ENCODE results near the gene BMP15. TPM values are rescaled to one million over a fixed set of nuclear protein-coding genes. Genes with fewer than 3 reads are reported as not detected.

Gene BMP15
- total RNA-seq, 4 donors from 2014 or later, result not detected

DNA sequence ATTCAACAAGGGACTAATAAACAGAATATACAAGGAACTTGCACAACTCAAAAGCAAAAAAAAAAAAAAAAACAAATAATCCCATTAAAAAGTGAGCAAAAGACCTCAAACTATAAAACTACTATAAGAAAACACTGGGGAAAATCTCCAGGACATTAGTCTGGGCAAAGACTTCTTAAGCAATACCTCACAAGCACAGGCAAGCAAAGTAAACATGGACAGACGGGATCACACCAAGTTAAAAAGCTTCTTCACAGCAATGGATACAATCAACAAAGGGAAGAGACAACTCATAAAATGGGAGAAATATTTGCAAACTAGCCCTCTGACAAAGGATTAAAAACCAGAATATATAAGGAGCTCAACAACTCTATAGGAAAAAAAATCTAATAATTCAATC, 17.1 kb upstream of the BMP15 start:
- DNase-seq (ENCODE audit: low spot score in 2 of 2), result no peak
- Histone ChIP-seq H3K9me3 (no peaks in the 10 kb centered on the region), H3K36me3 (no peaks in the 10 kb centered on the region), H3K27ac (no peak overlapping the region), H3K27me3 (no peaks in the 10 kb centered on the region), H3K4me3 (no peak overlapping the region), H3K4me1 (no peaks in the 10 kb centered on the region)
- 0% methylated on average over 1 of the region's 1 CpG for WGBS
- no peak for TF ChIP-seq EP300 (IDR thresholded peaks at IDR 0.05)
- no peak for TF ChIP-seq POLR2AphosphoS5 (IDR thresholded peaks at IDR 0.05)
- TF ChIP-seq CTCF (IDR thresholded peaks at IDR 0.05), result no peak
- TF ChIP-seq POLR2A (IDR thresholded peaks at IDR 0.05), result no peak

GRCh38 chrX:50905334-50905733, 5.2 kb upstream of the BMP15 start:
- 88% methylated on average over 17 of the region's 17 CpGs for WGBS
- H3K4me3 ChIP-seq, result no peak overlapping the region

GRCh38 chrX:50913520-50913919, 3.0 kb downstream of the BMP15 start:
- no peaks in the 10 kb centered on the region for H3K36me3 ChIP-seq
- no peaks in the 10 kb centered on the region for H3K27me3 ChIP-seq
- no peaks in the 10 kb centered on the region for H3K9me3 ChIP-seq
- H3K27ac ChIP-seq, result no peak overlapping the region
- no peaks in the 10 kb centered on the region for H3K4me1 ChIP-seq
- DNase-seq (ENCODE audit: low spot score in 2 of 2), result no peak
- TF ChIP-seq CTCF (IDR thresholded peaks at IDR 0.05) (no peak), POLR2A (IDR thresholded peaks at IDR 0.05) (no peak)
- H3K4me3 ChIP-seq, result no peak overlapping the region

More at GRCh38 chrX:50905334-50905733, 5.2 kb upstream of the BMP15 start:
- Histone ChIP-seq H3K4me1 (no peaks in the 10 kb centered on the region), H3K36me3 (no peaks in the 10 kb centered on the region), H3K27ac (no peak overlapping the region), H3K27me3 (no peaks in the 10 kb centered on the region), H3K9me3 (no peaks in the 10 kb centered on the region)
- no peak for TF ChIP-seq EP300 (IDR thresholded peaks at IDR 0.05)
- no peak for TF ChIP-seq POLR2AphosphoS5 (IDR thresholded peaks at IDR 0.05)
- TF ChIP-seq POLR2A (IDR thresholded peaks at IDR 0.05), result no peak
- TF ChIP-seq CTCF (IDR thresholded peaks at IDR 0.05), result no peak
- no peak for DNase-seq (ENCODE audit: low spot score in 2 of 2)

- TF ChIP-seq POLR2AphosphoS5 (IDR thresholded peaks at IDR 0.05) (no peak), CTCF (IDR thresholded peaks at IDR 0.05) (peak in 1 of 2 donors; percentile 15)
- Histone ChIP-seq H3K9me3 (no peaks in the 10 kb centered on the region), H3K27ac (no peak overlapping the region), H3K27me3 (no peaks in the 10 kb centered on the region), H3K4me3 (no peak overlapping the region), H3K36me3 (no peaks in the 10 kb centered on the region), H3K4me1 (no peaks in the 10 kb centered on the region)
- DNase-seq (ENCODE audit: low spot score in 2 of 2), result no peak
Observed at GRCh38 chrX:50920132-50920531, 9.6 kb downstream of the BMP15 start.

DNA sequence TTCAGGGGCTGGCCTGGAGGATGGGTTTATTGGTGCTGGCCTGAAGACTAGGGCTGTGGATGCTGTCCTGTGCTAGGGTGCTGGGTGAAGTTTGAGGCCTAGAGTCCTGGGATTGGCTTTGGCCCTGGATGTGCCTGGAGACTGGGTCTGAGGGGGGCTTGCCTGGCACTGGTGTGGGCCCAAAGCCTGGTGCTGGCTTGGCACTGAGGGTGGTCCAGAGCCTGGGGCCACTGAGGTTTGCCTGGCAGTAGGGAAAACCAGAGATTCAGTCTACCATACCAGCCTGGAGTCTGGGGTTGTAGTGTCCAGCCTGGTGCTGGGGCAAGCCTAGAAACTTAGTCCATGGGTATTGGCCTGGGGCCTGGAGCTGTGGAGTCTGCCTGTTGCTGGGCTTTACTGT, 16.6 kb downstream of the BMP15 start:
- Histone ChIP-seq H3K36me3 (no peaks in the 10 kb centered on the region), H3K27ac (no peak overlapping the region), H3K4me1 (no peaks in the 10 kb centered on the region), H3K4me3 (no peak overlapping the region), H3K27me3 (no peaks in the 10 kb centered on the region), H3K9me3 (no peaks in the 10 kb centered on the region)
- DNase-seq (ENCODE audit: low spot score in 2 of 2), result no peak
- TF ChIP-seq EP300 (IDR thresholded peaks at IDR 0.05) (no peak), CTCF (IDR thresholded peaks at IDR 0.05) (no peak), POLR2A (IDR thresholded peaks at IDR 0.05) (no peak), POLR2AphosphoS5 (IDR thresholded peaks at IDR 0.05) (no peak)

Data from suprapubic skin (tissue), 4 donors.